HCT116 (cell line): Measurements from ENCODE around the gene GALNT16. TPM values are rescaled to one million over a fixed set of nuclear protein-coding genes. Genes with fewer than 3 reads are reported as not detected.

Source experiments
- ATAC-seq: fragments of 200-7000 bp; cut with Tn5 transposase; 2 replicates; pipeline ENCODE4 v1.9.1; 2020; ENCODE audit warnings: mild to moderate bottlenecking, moderate library complexity
- BruUV-seq: library from RNA; stranded (reverse); fragments of 400-500 nt; replicated peaks from 2 replicates; lab custom pipeline; 2021; lab: Mats Ljungman, UMichigan
- CTCF ChIA-PET: fragments of 300-600 bp; sonication (Branson Sonifier 250); formaldehyde crosslinking; loops from one replicate; lab custom pipeline; 2021; ENCODE audit warnings: antibody characterized with exemption; lab: Charles Lee
- POLR2A ChIA-PET: fragments of 300-600, 350-600 bp; sonication (Branson Sonifier 250); formaldehyde crosslinking; loops from one replicate; lab custom pipeline; 2021; ENCODE audit warnings: antibody characterized with exemption; lab: Charles Lee
- RAD21 ChIA-PET, 2 experiments: fragments of 300-600 bp; sonication (Branson Sonifier 250); formaldehyde crosslinking; loops; one replicate each; lab custom pipeline; 2023; ENCODE audit warnings: low total read pairs in 2 of 2; ENCODE audit not compliant: uncharacterized antibody in 2 of 2, unreplicated experiment in 2 of 2, low non-redundant PET in 1 of 2; lab: Charles Lee
- DNase-seq: peaks from one replicate; pipeline ENCODE4 v3.0.0-alpha.2; 2010; ENCODE audit warnings: low read depth, low spot score
- H2AFZ ChIP-seq: fragments of 200-600 bp; shearing (Covaris generic), sonication (generic); 2 replicates; pipeline ENCODE4 v1.6.1; 2017; ENCODE audit warnings: low read depth, mixed run types, mixed read lengths, antibody characterized with exemption, low read length; ENCODE audit not compliant: poor library complexity, severe bottlenecking
- H3K27ac ChIP-seq: 2 replicates; pipeline ENCODE4 v1.5.1; 2012; ENCODE audit warnings: low read depth, low read length
- H3K27me3 ChIP-seq: fragments of 200-600 bp; sonication (generic); 2 replicates; pipeline ENCODE4 v1.6.1; 2016; ENCODE audit warnings: mixed run types, low read length, mixed read lengths; ENCODE audit not compliant: insufficient read depth
- H3K36me3 ChIP-seq, 2 experiments: fragments of 200-500 bp in 1 of 2; fragments of 200-600 bp in 1 of 2; sonication (Bioruptor generic) in 1 of 2; sonication (generic) in 1 of 2; 2 replicates each; pipeline versions ENCODE4 v1.5.1 to v1.6.1; 2014 to 2016; ENCODE audit warnings: low read length in 2 of 2, inconsistent platforms in 1 of 2, mixed read lengths in 1 of 2, mixed run types in 1 of 2; ENCODE audit not compliant: insufficient read depth in 2 of 2, control insufficient read depth in 1 of 2
- H3K4me1 ChIP-seq, 2 experiments: fragments of 200-600 bp in 1 of 2; sonication (generic) in 1 of 2; 2 replicates each; pipeline versions ENCODE4 v1.5.1 to v1.6.1; 2012 to 2017; ENCODE audit warnings: low read length in 2 of 2, inconsistent platforms in 1 of 2, mild to moderate bottlenecking in 1 of 2, mixed read lengths in 1 of 2, mixed run types in 1 of 2, moderate library complexity in 1 of 2; ENCODE audit not compliant: insufficient read depth in 2 of 2, control insufficient read depth in 1 of 2
- H3K4me2 ChIP-seq: fragments of 200-600 bp; sonication (generic); 2 replicates; pipeline ENCODE4 v1.6.1; 2017; ENCODE audit warnings: mixed run types, low read length, mixed read lengths
- H3K4me3 ChIP-seq, 2 experiments: fragments of 200-600 bp in 1 of 2; sonication (generic) in 1 of 2; replicated peaks in 1 of 2; 2 replicates each; pipeline ENCODE4 v1.5.1; 2011 to 2016; ENCODE audit warnings: low read length in 2 of 2, control low read depth in 1 of 2, low read depth in 1 of 2, mild to moderate bottlenecking in 1 of 2, mixed read lengths in 1 of 2, mixed run types in 1 of 2
- H3K79me2 ChIP-seq: fragments of 200-600 bp; sonication (generic); 2 replicates; pipeline ENCODE4 v1.6.1; 2017; ENCODE audit warnings: mild to moderate bottlenecking, mixed run types, low read length, moderate library complexity, mixed read lengths; ENCODE audit not compliant: insufficient read depth
- H3K9ac ChIP-seq: fragments of 200-600 bp; sonication (generic); 2 replicates; pipeline ENCODE4 v1.6.1; 2016; ENCODE audit warnings: low read length, mixed read lengths
- H3K9me2 ChIP-seq: fragments of 200-600 bp; sonication (generic), shearing (Covaris generic); 2 replicates; pipeline ENCODE4 v1.6.1; 2017; ENCODE audit warnings: mixed run types, mild to moderate bottlenecking, moderate library complexity; ENCODE audit not compliant: insufficient read depth
- H3K9me3 ChIP-seq, 2 experiments: fragments of 200-500 bp in 1 of 2; fragments of 200-600 bp in 1 of 2; sonication (Bioruptor generic) in 1 of 2; sonication (generic) in 1 of 2; 2 replicates each; pipeline ENCODE4 v1.6.1; 2014 to 2017; ENCODE audit warnings: low read length in 2 of 2, mixed read lengths in 2 of 2, inconsistent platforms in 1 of 2, low read depth in 1 of 2, mild to moderate bottlenecking in 1 of 2, mixed run types in 1 of 2, moderate library complexity in 1 of 2; ENCODE audit not compliant: control insufficient read depth in 1 of 2, insufficient read depth in 1 of 2
- H4K20me1 ChIP-seq: fragments of 200-600 bp; sonication (generic), shearing (Covaris generic); 2 replicates; pipeline ENCODE4 v1.6.1; 2017; ENCODE audit warnings: mixed run types, mild to moderate bottlenecking, moderate library complexity; ENCODE audit not compliant: insufficient read depth
- CBX3 ChIP-seq: IDR thresholded peaks from 2 replicates; pipeline ENCODE4 v1.6.1; 2012; ENCODE audit warnings: low read depth
- ELF1 ChIP-seq: IDR thresholded peaks from 2 replicates; pipeline ENCODE4 v1.6.1; 2012; ENCODE audit warnings: low read depth, borderline replicate concordance
- EZH2 ChIP-seq: fragments of 200-600 bp; sonication (generic); IDR thresholded peaks from 2 replicates; pipeline ENCODE4 v1.6.1; 2017; ENCODE audit warnings: antibody characterized with exemption, mixed run types
- FOSL1 ChIP-seq: IDR thresholded peaks from 2 replicates; pipeline ENCODE4 v1.6.1; 2012; ENCODE audit warnings: low read depth
- SIN3A ChIP-seq: IDR thresholded peaks from 2 replicates; pipeline ENCODE4 v1.6.1; 2012; ENCODE audit warnings: low read depth
- SP1 ChIP-seq: IDR thresholded peaks from 2 replicates; pipeline ENCODE4 v1.6.1; 2012; ENCODE audit warnings: low read depth
- ZNF274 ChIP-seq: fragments of 200-500 bp; sonication (Bioruptor generic); IDR thresholded peaks from 2 replicates; pipeline ENCODE4 v1.6.1; 2014; ENCODE audit warnings: mild to moderate bottlenecking, low read depth, low read length, inconsistent platforms
- intact Hi-C: fragments of 100-400 bp; cut with micrococcal nuclease; formaldehyde crosslinking; loops from 2 replicates; pipeline ENCODE4 v1.10.0; 2022
- total RNA-seq: library from RNA; stranded (reverse); gene quantifications from one replicate; pipeline ENCODE4 v1.2.1, GENCODE V29; 2021; ENCODE audit not compliant: unreplicated experiment
- TF ChIP-seq, protein P1 (sequence below): IDR thresholded peaks from 2 replicates; pipeline ENCODE4 v1.6.1; 2012
- TF ChIP-seq, protein P2 (sequence below): IDR thresholded peaks from 2 replicates; pipeline ENCODE4 v1.6.1; 2012; ENCODE audit warnings: low read depth
- TF ChIP-seq, protein P3 (sequence below), 3 experiments: fragments of 200-600 bp in 1 of 3; sonication (generic) in 1 of 3; IDR thresholded peaks in 2 of 3; conservative IDR thresholded peaks in 1 of 3; 2 replicates each; pipeline ENCODE4 v1.5.1; 2012 to 2017; ENCODE audit warnings: low read depth in 2 of 3, low read length in 2 of 3, antibody characterized with exemption in 1 of 3, borderline replicate concordance in 1 of 3, control low read depth in 1 of 3, mild to moderate bottlenecking in 1 of 3, mixed read lengths in 1 of 3, mixed run types in 1 of 3, moderate library complexity in 1 of 3; ENCODE audit not compliant: insufficient read depth in 1 of 3

Gene GALNT16
- total RNA-seq, 1 experiment from 2014 or later = 0.32 TPM

DNA sequence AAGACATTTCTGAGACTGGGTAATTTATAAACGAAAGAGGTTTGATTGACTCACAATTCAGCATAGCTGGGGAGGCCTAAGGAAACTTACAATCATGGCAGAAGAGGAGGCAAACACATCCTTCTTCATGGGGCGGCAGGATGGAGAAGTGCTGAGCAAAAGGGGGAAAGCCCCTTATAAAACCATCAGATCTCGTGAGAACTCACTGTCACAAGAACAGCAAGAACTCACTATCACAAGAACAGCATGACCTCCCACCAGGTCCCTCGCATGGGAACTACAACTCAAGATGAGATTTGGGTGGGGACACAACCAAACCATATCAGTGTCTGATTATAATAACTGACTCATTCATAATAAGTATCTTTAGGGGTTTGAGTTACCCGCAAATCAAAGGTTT lies 144.9 kb downstream of the GALNT16 start:
- ATAC-seq = no peak
- H3K79me2 ChIP-seq = peaks cover 98% of the 10 kb centered on the region
- H2AFZ ChIP-seq = no peak overlapping the region
- no peak for TF ChIP-seq SP1
- TF ChIP-seq CBX3 = no peak
- no peak for TF ChIP-seq EZH2
- TF ChIP-seq, protein P1, sequence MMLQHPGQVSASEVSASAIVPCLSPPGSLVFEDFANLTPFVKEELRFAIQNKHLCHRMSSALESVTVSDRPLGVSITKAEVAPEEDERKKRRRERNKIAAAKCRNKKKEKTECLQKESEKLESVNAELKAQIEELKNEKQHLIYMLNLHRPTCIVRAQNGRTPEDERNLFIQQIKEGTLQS = no peak
- no peak for TF ChIP-seq ELF1
- TF ChIP-seq ZNF274 = no peak
- no peak for TF ChIP-seq SIN3A
- TF ChIP-seq, protein P2, sequence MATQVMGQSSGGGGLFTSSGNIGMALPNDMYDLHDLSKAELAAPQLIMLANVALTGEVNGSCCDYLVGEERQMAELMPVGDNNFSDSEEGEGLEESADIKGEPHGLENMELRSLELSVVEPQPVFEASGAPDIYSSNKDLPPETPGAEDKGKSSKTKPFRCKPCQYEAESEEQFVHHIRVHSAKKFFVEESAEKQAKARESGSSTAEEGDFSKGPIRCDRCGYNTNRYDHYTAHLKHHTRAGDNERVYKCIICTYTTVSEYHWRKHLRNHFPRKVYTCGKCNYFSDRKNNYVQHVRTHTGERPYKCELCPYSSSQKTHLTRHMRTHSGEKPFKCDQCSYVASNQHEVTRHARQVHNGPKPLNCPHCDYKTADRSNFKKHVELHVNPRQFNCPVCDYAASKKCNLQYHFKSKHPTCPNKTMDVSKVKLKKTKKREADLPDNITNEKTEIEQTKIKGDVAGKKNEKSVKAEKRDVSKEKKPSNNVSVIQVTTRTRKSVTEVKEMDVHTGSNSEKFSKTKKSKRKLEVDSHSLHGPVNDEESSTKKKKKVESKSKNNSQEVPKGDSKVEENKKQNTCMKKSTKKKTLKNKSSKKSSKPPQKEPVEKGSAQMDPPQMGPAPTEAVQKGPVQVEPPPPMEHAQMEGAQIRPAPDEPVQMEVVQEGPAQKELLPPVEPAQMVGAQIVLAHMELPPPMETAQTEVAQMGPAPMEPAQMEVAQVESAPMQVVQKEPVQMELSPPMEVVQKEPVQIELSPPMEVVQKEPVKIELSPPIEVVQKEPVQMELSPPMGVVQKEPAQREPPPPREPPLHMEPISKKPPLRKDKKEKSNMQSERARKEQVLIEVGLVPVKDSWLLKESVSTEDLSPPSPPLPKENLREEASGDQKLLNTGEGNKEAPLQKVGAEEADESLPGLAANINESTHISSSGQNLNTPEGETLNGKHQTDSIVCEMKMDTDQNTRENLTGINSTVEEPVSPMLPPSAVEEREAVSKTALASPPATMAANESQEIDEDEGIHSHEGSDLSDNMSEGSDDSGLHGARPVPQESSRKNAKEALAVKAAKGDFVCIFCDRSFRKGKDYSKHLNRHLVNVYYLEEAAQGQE = no peak
- TF ChIP-seq FOSL1 = no peak
- TF ChIP-seq, protein P3, sequence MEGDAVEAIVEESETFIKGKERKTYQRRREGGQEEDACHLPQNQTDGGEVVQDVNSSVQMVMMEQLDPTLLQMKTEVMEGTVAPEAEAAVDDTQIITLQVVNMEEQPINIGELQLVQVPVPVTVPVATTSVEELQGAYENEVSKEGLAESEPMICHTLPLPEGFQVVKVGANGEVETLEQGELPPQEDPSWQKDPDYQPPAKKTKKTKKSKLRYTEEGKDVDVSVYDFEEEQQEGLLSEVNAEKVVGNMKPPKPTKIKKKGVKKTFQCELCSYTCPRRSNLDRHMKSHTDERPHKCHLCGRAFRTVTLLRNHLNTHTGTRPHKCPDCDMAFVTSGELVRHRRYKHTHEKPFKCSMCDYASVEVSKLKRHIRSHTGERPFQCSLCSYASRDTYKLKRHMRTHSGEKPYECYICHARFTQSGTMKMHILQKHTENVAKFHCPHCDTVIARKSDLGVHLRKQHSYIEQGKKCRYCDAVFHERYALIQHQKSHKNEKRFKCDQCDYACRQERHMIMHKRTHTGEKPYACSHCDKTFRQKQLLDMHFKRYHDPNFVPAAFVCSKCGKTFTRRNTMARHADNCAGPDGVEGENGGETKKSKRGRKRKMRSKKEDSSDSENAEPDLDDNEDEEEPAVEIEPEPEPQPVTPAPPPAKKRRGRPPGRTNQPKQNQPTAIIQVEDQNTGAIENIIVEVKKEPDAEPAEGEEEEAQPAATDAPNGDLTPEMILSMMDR (IDR thresholded peaks at IDR 0.05 in 2 of 3, conservative IDR thresholded peaks at IDR 0.05 in 1 of 3; ENCODE audit: borderline replicate concordance in 1 of 3, insufficient read depth in 1 of 3, low read depth in 2 of 3, low read length in 2 of 3) = no peak
- peaks cover 5 to 6% of the 10 kb centered on the region in 2 experiments; a peak in 2 of 4 replicates for H3K4me1 ChIP-seq
- ChIA-PET RAD21 (no interaction called here), CTCF (no interaction called here), POLR2A (no interaction called here)
- H3K36me3 ChIP-seq = no peaks in the 10 kb centered on the region
- no peak overlapping the region for H3K27ac ChIP-seq
- no peaks in the 10 kb centered on the region for H3K27me3 ChIP-seq
- H3K9me2 ChIP-seq = no peaks in the 10 kb centered on the region
- no peaks in the 10 kb centered on the region for H4K20me1 ChIP-seq
- DNase-seq = no peak
- H3K4me2 ChIP-seq = no peak overlapping the region
- no peak overlapping the region for H3K4me3 ChIP-seq
- no TSS peak for BruUV-seq
- H3K9ac ChIP-seq = no peak overlapping the region
- intact Hi-C loops = no loop called here
- no peaks in the 10 kb centered on the region for H3K9me3 ChIP-seq
